GM12801 (cell line): ENCODE data around the gene TANGO6.

ENCODE experiments used
- TF ChIP-seq, protein P1 (sequence below): IDR thresholded peaks from one replicate; pipeline ENCODE4 v1.5.1; 2011; ENCODE audit warnings: control low read depth; ENCODE audit not compliant: insufficient read length; ENCODE audit errors: extremely low read depth

Gene TANGO6

DNA sequence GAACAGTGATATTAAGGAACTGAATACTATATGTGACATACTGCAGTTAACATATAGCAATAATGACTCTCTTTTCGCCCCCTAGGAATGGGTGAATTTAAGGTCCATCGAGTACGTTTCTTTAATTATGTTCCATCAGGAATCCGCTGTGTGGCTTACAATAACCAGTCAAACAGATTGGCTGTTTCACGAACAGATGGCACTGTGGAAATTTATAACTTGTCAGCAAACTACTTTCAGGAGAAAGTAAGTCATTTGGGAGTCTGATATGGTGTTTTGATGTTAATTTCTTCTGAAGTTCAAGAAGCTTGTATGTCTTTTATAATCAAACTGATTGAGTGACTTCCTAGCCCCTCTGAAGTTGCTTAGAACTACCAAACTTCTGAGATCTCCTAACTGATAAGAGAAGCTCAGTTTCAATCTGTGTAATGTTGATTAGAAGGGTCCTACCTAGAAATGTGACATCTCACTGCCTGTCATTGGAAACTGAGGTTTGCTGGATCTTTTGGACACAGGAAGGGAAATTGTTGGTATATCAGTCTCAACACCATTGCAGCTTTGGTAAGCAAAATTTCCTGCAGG, 290.1 kb downstream of the TANGO6 start:
- TF ChIP-seq, protein P1, sequence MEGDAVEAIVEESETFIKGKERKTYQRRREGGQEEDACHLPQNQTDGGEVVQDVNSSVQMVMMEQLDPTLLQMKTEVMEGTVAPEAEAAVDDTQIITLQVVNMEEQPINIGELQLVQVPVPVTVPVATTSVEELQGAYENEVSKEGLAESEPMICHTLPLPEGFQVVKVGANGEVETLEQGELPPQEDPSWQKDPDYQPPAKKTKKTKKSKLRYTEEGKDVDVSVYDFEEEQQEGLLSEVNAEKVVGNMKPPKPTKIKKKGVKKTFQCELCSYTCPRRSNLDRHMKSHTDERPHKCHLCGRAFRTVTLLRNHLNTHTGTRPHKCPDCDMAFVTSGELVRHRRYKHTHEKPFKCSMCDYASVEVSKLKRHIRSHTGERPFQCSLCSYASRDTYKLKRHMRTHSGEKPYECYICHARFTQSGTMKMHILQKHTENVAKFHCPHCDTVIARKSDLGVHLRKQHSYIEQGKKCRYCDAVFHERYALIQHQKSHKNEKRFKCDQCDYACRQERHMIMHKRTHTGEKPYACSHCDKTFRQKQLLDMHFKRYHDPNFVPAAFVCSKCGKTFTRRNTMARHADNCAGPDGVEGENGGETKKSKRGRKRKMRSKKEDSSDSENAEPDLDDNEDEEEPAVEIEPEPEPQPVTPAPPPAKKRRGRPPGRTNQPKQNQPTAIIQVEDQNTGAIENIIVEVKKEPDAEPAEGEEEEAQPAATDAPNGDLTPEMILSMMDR: no peak
